HEK293 (cell line): ENCODE measurements around the gene PCBP3.

Source experiments
- CTCF ChIP-seq: fragments of 450-650 bp; formaldehyde crosslinking; IDR thresholded peaks from 2 replicates; pipeline ENCODE4 v1.5.1; 2016; ENCODE audit warnings: missing biosample characterization, missing genetic modification characterization
- HOXD13 ChIP-seq: sonication (generic); formaldehyde crosslinking; IDR thresholded peaks from 2 replicates; pipeline ENCODE4 v1.8.0; 2022; ENCODE audit warnings: missing genetic modification reagents, borderline replicate concordance
- RBAK ChIP-seq: fragments of 450-650 bp; formaldehyde crosslinking; IDR thresholded peaks from 2 replicates; pipeline ENCODE4 v1.5.1; 2016; ENCODE audit warnings: missing biosample characterization, missing genetic modification characterization
- SCRT2 ChIP-seq: fragments of 450-650 bp; formaldehyde crosslinking; IDR thresholded peaks from 2 replicates; pipeline ENCODE4 v1.5.1; 2016; ENCODE audit warnings: missing biosample characterization, missing genetic modification characterization
- YY1 ChIP-seq: fragments of 450-650 bp; formaldehyde crosslinking; IDR thresholded peaks from 2 replicates; pipeline ENCODE4 v1.5.1; 2018; ENCODE audit warnings: missing biosample characterization, missing genetic modification characterization
- ZFP37 ChIP-seq: fragments of 450-650 bp; formaldehyde crosslinking; IDR thresholded peaks from 2 replicates; pipeline ENCODE4 v1.5.1; 2016; ENCODE audit warnings: missing biosample characterization, missing genetic modification characterization
- ZNF10 ChIP-seq: fragments of 450-650 bp; formaldehyde crosslinking; IDR thresholded peaks from 2 replicates; pipeline ENCODE4 v1.5.1; 2017; ENCODE audit warnings: missing biosample characterization, missing genetic modification characterization
- ZNF19 ChIP-seq: fragments of 450-650 bp; formaldehyde crosslinking; IDR thresholded peaks from 2 replicates; pipeline ENCODE4; 2016; ENCODE audit warnings: missing biosample characterization, missing genetic modification characterization, low read depth
- ZNF518A ChIP-seq: fragments of 450-650 bp; formaldehyde crosslinking; conservative IDR thresholded peaks from 2 replicates; pipeline ENCODE4 v1.5.1; 2016; ENCODE audit warnings: low read depth, missing biosample characterization, missing genetic modification characterization
- ZNF768 ChIP-seq: fragments of 450-650 bp; formaldehyde crosslinking; IDR thresholded peaks from 2 replicates; pipeline ENCODE4 v1.5.1; 2018; ENCODE audit warnings: missing biosample characterization, mild to moderate bottlenecking, missing genetic modification characterization

DNA sequence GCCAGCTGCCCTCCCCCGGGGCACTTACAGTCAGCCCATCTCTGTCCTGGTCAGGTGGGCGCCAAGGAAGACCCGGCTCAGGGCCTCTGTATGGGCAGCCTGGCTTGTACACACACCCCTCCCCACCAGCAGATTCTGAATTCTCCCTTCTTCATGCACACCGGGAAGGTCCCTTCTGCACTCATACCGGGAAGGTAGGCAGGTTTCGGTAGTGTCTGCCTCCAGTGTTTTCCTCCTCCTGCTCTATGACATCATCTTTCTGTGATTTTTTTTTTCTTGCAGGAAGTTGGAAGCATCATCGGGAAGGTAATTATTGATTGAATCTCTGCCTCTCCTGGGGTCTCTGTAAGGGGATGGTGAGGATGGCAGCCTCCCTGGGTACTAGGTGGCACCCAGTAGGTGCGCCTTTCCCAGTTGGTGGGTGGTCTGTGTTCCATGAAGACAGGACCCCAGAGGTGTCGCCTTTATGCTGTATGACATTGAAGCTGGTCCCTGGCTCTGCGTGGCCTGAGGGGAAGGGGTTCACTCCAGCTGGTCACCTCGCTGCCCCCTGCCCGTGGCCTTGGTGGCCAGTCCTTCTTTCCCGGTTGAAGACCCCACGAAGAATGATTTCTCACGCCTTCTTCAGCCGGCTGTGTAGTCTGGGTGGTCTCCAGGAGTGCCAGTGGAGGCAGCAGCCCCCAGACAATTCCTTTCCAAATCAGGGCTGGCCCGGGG is 255.9 kb downstream of the PCBP3 start:
- TF ChIP-seq YY1 (no peak), RBAK (tag by site-specific recombination) (no peak), SCRT2 (no peak), ZFP37 (tag by site-specific recombination) (no peak), CTCF (tag by site-specific recombination) (no peak), ZNF518A (tag by site-specific recombination) (no peak), ZNF19 (no peak), HOXD13 (CRISPR knock-in tag) (no peak), ZNF10 (tag by site-specific recombination) (no peak), ZNF768 (tag by site-specific recombination) (no peak)
